ENCODE measurements around the gene IGFL2. TPM values are rescaled to one million over a fixed set of nuclear protein-coding genes. Genes with fewer than 3 reads are reported as not detected.

Gene IGFL2
- polyA plus RNA-seq, 3 donors = not detected

DNA sequence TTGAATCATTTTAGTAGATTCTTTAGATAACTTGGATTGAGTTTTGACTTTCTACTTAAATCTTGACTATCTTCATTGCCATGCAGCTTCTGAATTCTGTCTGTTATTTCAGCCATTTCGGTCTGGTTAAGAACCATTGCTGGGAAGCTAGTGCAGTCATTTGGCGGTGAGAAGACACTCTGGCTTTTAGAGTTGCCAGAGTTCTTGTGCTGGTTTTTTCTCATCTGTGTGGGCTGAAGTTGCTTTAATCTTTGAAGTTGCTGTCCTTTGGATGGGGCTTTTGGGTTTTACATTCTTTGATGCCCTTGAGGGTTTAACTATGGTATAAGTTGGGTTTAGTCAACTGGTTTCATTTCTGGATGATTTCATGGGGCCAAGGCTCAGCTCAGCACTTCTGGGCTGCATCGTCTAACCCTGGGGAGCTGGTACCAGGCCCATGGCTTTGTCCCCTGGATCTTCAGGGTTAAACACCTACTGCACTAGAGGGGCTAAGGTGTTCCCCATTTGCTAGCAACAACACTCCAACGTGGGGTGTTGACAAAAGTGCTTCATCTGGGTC lies 10.0 kb upstream of the IGFL2 start:
- no peaks in the 10 kb centered on the region for H3K36me3 ChIP-seq (replicated peaks in 1 of 2; ENCODE audit: control insufficient read depth in 1 of 2, insufficient read depth in 2 of 2, low read length in 2 of 2)
- H3K4me3 Mint-ChIP-seq = no peak overlapping the region
- H3K27ac Mint-ChIP-seq = no peak overlapping the region
- TF ChIP-seq, protein P1, sequence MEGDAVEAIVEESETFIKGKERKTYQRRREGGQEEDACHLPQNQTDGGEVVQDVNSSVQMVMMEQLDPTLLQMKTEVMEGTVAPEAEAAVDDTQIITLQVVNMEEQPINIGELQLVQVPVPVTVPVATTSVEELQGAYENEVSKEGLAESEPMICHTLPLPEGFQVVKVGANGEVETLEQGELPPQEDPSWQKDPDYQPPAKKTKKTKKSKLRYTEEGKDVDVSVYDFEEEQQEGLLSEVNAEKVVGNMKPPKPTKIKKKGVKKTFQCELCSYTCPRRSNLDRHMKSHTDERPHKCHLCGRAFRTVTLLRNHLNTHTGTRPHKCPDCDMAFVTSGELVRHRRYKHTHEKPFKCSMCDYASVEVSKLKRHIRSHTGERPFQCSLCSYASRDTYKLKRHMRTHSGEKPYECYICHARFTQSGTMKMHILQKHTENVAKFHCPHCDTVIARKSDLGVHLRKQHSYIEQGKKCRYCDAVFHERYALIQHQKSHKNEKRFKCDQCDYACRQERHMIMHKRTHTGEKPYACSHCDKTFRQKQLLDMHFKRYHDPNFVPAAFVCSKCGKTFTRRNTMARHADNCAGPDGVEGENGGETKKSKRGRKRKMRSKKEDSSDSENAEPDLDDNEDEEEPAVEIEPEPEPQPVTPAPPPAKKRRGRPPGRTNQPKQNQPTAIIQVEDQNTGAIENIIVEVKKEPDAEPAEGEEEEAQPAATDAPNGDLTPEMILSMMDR (IDR thresholded peaks at IDR 0.05) = no peak
- peaks cover 0 to 6% of the 10 kb centered on the region in 2 donors for H3K27me3 ChIP-seq (ENCODE audit: control insufficient read depth in 2 of 2, insufficient read depth in 2 of 2, low read length in 2 of 2)
- intact Hi-C loops (cut with micrococcal nuclease) = no loop called here
- no peak overlapping the region for H3K9ac ChIP-seq (ENCODE audit: insufficient read depth, low read length, poor library complexity, severe bottlenecking)
- H3K4me3 ChIP-seq (replicated peaks in 1 of 3; ENCODE audit: low read depth in 2 of 3, low read length in 3 of 3) = no peak overlapping the region
- no peaks in the 10 kb centered on the region for H3K9me3 ChIP-seq (replicated peaks in 1 of 2; ENCODE audit: control insufficient read depth in 1 of 2, insufficient read depth in 1 of 2, low read length in 2 of 2)
- H3K4me1 ChIP-seq (ENCODE audit: control insufficient read depth in 1 of 2, insufficient read depth in 2 of 2, low read length in 2 of 2) = no peaks in the 10 kb centered on the region
- no peak overlapping the region for H3K27ac ChIP-seq (ENCODE audit: low read depth in 1 of 2, low read length in 2 of 2)
- H3K27me3 Mint-ChIP-seq (ENCODE audit: low read depth in 3 of 3) = peaks cover 8 to 16% (median 8%) of the 10 kb centered on the region in 3 donors
- no peaks in the 10 kb centered on the region for H3K79me2 ChIP-seq (ENCODE audit: insufficient read depth, low read length)
- H2AFZ ChIP-seq (ENCODE audit: insufficient read depth, low read depth, low read length, poor library complexity, severe bottlenecking) = no peak overlapping the region
- no peaks in the 10 kb centered on the region for H3K36me3 Mint-ChIP-seq
- no peaks in the 10 kb centered on the region for H4K20me1 ChIP-seq (ENCODE audit: insufficient read depth, low read length)
- WGBS (ENCODE audit: insufficient coverage) = 95% methylated on average over 3 of the region's 4 CpGs
- no peaks in the 10 kb centered on the region for H3K9me3 Mint-ChIP-seq
- no peak for DNase-seq
- H3K4me2 ChIP-seq (replicated peaks; ENCODE audit: extremely low read depth, low read length, poor library complexity, severe bottlenecking) = no peak overlapping the region
- H3K4me1 Mint-ChIP-seq = no peaks in the 10 kb centered on the region

DNA sequence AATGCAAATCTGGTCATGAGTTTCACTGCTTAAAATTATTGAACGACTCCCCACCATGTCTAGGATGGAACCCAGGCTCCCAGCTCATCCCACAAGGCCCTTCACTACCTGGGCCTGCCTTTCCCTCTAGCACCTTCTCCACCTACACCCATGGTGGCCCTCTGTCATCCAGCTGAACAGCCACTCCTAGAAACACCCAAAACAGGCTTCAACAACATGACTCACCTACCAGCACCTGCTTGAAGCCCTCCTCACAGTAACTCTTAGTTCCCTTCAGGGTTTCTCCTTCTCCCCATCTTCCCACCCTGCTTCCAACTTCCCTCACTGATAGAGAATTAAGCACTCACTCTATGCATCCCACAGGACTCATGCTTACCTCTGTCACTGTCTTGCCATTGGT lies 6.6 kb upstream of the IGFL2 start:
- Histone ChIP-seq H4K20me1 (ENCODE audit: insufficient read depth, low read length) (no peaks in the 10 kb centered on the region), H3K4me2 (replicated peaks; ENCODE audit: extremely low read depth, low read length, poor library complexity, severe bottlenecking) (no peak overlapping the region), H3K9ac (ENCODE audit: insufficient read depth, low read length, poor library complexity, severe bottlenecking) (no peak overlapping the region), H3K79me2 (ENCODE audit: insufficient read depth, low read length) (no peaks in the 10 kb centered on the region), H3K36me3 (replicated peaks in 1 of 2; ENCODE audit: control insufficient read depth in 1 of 2, insufficient read depth in 2 of 2, low read length in 2 of 2) (no peaks in the 10 kb centered on the region), H3K4me3 (replicated peaks in 1 of 3; ENCODE audit: low read depth in 2 of 3, low read length in 3 of 3) (no peak overlapping the region), H3K27me3 (ENCODE audit: control insufficient read depth in 2 of 2, insufficient read depth in 2 of 2, low read length in 2 of 2) (peaks cover 0 to 4% of the 10 kb centered on the region in 2 donors), H3K9me3 (replicated peaks in 1 of 2; ENCODE audit: control insufficient read depth in 1 of 2, insufficient read depth in 1 of 2, low read length in 2 of 2) (no peaks in the 10 kb centered on the region), H3K4me1 (ENCODE audit: control insufficient read depth in 1 of 2, insufficient read depth in 2 of 2, low read length in 2 of 2) (no peaks in the 10 kb centered on the region), H3K27ac (ENCODE audit: low read depth in 1 of 2, low read length in 2 of 2) (no peak overlapping the region), H2AFZ (ENCODE audit: insufficient read depth, low read depth, low read length, poor library complexity, severe bottlenecking) (no peak overlapping the region)
- H3K9me3 Mint-ChIP-seq = peaks cover 0 to 5% (median 0%) of the 10 kb centered on the region in 7 donors
- no peak overlapping the region for H3K27ac Mint-ChIP-seq
- peaks cover 3 to 20% (median 19%) of the 10 kb centered on the region in 3 donors for H3K27me3 Mint-ChIP-seq (ENCODE audit: low read depth in 3 of 3)
- H3K4me1 Mint-ChIP-seq = no peaks in the 10 kb centered on the region
- 73% methylated on average over 1 of the region's 1 CpG for WGBS (ENCODE audit: insufficient coverage)
- H3K36me3 Mint-ChIP-seq = no peaks in the 10 kb centered on the region
- TF ChIP-seq, protein P1 (IDR thresholded peaks at IDR 0.05) = no peak
- intact Hi-C loops (cut with micrococcal nuclease) = no loop called here
- no peak for DNase-seq
- no peak overlapping the region for H3K4me3 Mint-ChIP-seq

All from CD14-positive monocyte (primary cell).